Parathyroid adenoma (tissue), 2 donors: ENCODE measurements around the gene EFCAB6.

ENCODE experiments used
- H2AFZ ChIP-seq: fragments of 300-600 bp; sonication (generic); one replicate; pipeline ENCODE4 v1.7.0; 2017; ENCODE audit warnings: antibody characterized with exemption, mild to moderate bottlenecking
- H3K27ac ChIP-seq: fragments of 300-600 bp; sonication (generic); one replicate; pipeline ENCODE4 v1.7.0; 2017
- H3K27me3 ChIP-seq: fragments of 300-600 bp; sonication (generic); one replicate; pipeline ENCODE4 v1.7.0; 2017; ENCODE audit warnings: low read length; ENCODE audit not compliant: control insufficient read depth, insufficient read depth
- H3K36me3 ChIP-seq: fragments of 300-600 bp; sonication (generic); one replicate; pipeline ENCODE4 v1.7.0; 2017; ENCODE audit warnings: low read length; ENCODE audit not compliant: control insufficient read depth, insufficient read depth
- H3K4me1 ChIP-seq: fragments of 300-600 bp; sonication (generic); one replicate; pipeline ENCODE4 v1.7.0; 2017; ENCODE audit warnings: control low read depth
- H3K4me2 ChIP-seq: fragments of 300-600 bp; sonication (generic); one replicate; pipeline ENCODE4 v1.7.0; 2017; ENCODE audit warnings: low read length
- H3K4me3 ChIP-seq: fragments of 300-600 bp; sonication (generic); one replicate; pipeline ENCODE4 v1.7.0; 2017; ENCODE audit warnings: low read depth, low read length
- H3K79me2 ChIP-seq: fragments of 300-600 bp; sonication (generic); one replicate; pipeline ENCODE4 v1.7.0; 2017; ENCODE audit warnings: control low read depth
- H3K9ac ChIP-seq: fragments of 300-600 bp; sonication (generic); one replicate; pipeline ENCODE4 v1.7.0; 2017; ENCODE audit warnings: mild to moderate bottlenecking
- H3K9me3 ChIP-seq: fragments of 300-600 bp; sonication (generic); one replicate; pipeline ENCODE4 v1.7.0; 2017; ENCODE audit warnings: low read length; ENCODE audit not compliant: control insufficient read depth
- TF ChIP-seq, protein P1 (sequence below): fragments of 300-600 bp; sonication (generic); IDR thresholded peaks from one replicate; pipeline ENCODE4 v1.7.0; 2017; ENCODE audit warnings: antibody characterized with exemption, mild to moderate bottlenecking
- donor health status: primary hyperparathyroidism.

Gene EFCAB6

DNA sequence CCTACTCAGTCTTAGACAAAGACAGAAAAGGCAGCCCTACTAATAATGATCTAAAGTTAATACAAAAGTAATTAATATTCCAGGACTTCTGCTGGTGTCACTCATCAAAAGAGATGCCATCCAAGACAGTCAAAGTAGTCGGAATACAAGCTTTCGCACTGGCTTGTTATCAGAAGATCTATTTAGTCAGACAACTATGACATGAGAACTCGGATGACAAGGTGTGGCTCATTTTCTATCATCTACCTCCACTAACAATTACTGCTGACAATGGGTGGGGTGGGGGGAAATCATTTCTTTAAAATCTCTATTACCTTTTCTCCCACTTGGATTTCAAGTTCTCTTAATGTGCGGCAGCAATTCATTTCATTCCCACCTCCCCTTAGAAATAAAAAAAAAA is 56.7 kb downstream of the EFCAB6 start:
- no peak overlapping the region for H3K27ac ChIP-seq
- no peaks in the 10 kb centered on the region for H3K36me3 ChIP-seq
- no peaks in the 10 kb centered on the region for H3K27me3 ChIP-seq
- TF ChIP-seq, protein P1, sequence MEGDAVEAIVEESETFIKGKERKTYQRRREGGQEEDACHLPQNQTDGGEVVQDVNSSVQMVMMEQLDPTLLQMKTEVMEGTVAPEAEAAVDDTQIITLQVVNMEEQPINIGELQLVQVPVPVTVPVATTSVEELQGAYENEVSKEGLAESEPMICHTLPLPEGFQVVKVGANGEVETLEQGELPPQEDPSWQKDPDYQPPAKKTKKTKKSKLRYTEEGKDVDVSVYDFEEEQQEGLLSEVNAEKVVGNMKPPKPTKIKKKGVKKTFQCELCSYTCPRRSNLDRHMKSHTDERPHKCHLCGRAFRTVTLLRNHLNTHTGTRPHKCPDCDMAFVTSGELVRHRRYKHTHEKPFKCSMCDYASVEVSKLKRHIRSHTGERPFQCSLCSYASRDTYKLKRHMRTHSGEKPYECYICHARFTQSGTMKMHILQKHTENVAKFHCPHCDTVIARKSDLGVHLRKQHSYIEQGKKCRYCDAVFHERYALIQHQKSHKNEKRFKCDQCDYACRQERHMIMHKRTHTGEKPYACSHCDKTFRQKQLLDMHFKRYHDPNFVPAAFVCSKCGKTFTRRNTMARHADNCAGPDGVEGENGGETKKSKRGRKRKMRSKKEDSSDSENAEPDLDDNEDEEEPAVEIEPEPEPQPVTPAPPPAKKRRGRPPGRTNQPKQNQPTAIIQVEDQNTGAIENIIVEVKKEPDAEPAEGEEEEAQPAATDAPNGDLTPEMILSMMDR = no peak
- no peak overlapping the region for H2AFZ ChIP-seq
- H3K9ac ChIP-seq = no peak overlapping the region
- H3K4me2 ChIP-seq = no peak overlapping the region
- no peaks in the 10 kb centered on the region for H3K79me2 ChIP-seq
- no peaks in the 10 kb centered on the region for H3K9me3 ChIP-seq
- H3K4me1 ChIP-seq = no peaks in the 10 kb centered on the region
- H3K4me3 ChIP-seq = no peak overlapping the region

DNA sequence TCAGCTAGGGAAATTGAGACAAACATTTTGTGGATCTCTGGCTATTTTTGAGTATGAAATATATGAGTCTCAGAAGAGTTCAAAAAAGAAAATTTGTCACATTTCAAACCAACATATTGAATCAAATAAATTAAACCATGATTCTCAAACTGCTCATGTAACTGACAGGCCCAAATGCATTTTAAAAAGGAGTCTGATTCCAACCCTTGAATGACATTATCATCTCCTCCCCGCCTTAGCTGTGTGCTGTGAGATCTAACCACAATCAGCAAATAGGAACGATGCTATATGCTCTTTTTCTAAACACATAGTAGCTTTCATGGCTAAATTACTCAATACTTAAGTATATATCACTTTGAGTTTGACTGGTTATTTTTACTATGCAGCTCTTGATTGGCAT is 57.1 kb downstream of the EFCAB6 start:
- no peaks in the 10 kb centered on the region for H3K27me3 ChIP-seq
- no peak overlapping the region for H3K4me2 ChIP-seq
- no peak overlapping the region for H3K9ac ChIP-seq
- no peak overlapping the region for H3K27ac ChIP-seq
- no peak overlapping the region for H2AFZ ChIP-seq
- H3K36me3 ChIP-seq = no peaks in the 10 kb centered on the region
- no peak overlapping the region for H3K4me3 ChIP-seq
- no peaks in the 10 kb centered on the region for H3K79me2 ChIP-seq
- no peaks in the 10 kb centered on the region for H3K4me1 ChIP-seq
- H3K9me3 ChIP-seq = no peaks in the 10 kb centered on the region
- TF ChIP-seq, protein P1 = no peak

DNA sequence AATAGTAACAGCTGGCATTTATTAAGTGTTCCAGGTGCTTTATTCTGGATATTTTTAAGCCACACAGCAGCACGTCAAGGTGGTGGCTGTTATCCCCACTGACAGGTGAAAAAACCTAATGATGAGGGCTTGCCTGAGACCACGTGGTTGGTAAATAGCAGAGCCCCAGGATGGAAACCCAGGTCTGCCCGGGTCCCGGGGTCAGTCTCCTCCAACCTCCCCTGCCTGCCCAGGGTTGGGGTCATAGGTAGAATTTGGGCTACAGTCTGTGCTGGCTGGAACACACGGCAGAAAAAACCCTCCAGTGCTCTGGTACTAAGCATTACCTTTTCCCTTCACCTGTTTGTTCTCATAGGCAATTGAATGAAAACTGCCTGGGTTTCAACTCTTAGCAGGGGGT is 57.9 kb downstream of the EFCAB6 start:
- no peak overlapping the region for H3K4me2 ChIP-seq
- H3K27me3 ChIP-seq = no peaks in the 10 kb centered on the region
- no peak overlapping the region for H3K9ac ChIP-seq
- H3K27ac ChIP-seq = no peak overlapping the region
- TF ChIP-seq, protein P1 = no peak
- H3K4me3 ChIP-seq = no peak overlapping the region
- no peak overlapping the region for H2AFZ ChIP-seq
- no peaks in the 10 kb centered on the region for H3K4me1 ChIP-seq
- no peaks in the 10 kb centered on the region for H3K36me3 ChIP-seq
- H3K9me3 ChIP-seq = no peaks in the 10 kb centered on the region
- H3K79me2 ChIP-seq = no peaks in the 10 kb centered on the region

DNA sequence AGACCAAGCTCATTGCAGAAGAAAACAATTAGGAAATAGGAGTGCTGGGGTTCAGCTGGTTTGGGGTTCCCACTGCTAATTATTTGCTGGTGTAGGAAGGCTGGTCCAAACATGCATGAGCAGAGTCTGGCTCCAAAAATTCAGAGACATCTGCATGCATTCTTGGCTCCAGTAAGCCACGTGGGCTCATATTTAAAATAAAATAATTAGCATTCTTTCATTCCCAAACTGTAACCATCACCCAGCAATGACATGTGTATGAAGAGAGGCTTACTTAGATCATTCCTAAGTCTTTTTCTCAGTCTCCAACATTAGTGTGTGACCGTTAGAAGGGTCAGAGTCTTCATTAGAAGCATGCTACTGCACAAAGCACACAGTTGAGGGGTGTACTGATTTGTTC is 58.4 kb downstream of the EFCAB6 start:
- Histone ChIP-seq H3K4me1 (no peaks in the 10 kb centered on the region), H2AFZ (no peak overlapping the region), H3K36me3 (no peaks in the 10 kb centered on the region), H3K4me3 (no peak overlapping the region), H3K4me2 (no peak overlapping the region), H3K27me3 (no peaks in the 10 kb centered on the region), H3K9me3 (no peaks in the 10 kb centered on the region), H3K79me2 (no peaks in the 10 kb centered on the region), H3K27ac (no peak overlapping the region), H3K9ac (no peak overlapping the region)
- TF ChIP-seq, protein P1 = no peak

DNA sequence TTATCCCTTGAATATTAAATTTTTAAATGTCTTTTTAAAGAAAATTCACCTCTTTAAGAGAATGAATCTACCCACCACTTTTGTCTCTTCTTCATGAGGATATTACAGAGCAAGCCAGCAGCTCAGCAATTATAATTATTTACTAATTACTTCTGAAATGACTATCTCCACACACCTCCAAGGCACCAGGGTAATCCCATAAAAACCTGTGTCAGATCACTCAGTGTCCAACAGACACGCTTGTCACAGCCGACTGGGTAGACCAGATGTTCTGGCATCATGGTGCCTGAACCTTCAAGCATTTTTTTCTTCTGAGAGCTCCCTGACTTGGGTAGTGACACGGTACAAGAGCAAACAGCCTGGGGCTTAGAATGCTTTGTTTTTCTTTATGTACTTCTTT is 61.4 kb downstream of the EFCAB6 start:
- Histone ChIP-seq H3K4me1 (no peaks in the 10 kb centered on the region), H3K36me3 (no peaks in the 10 kb centered on the region), H3K27me3 (no peaks in the 10 kb centered on the region), H3K79me2 (no peaks in the 10 kb centered on the region), H3K9ac (no peak overlapping the region), H3K4me3 (no peak overlapping the region), H3K27ac (no peak overlapping the region), H3K4me2 (no peak overlapping the region), H2AFZ (no peak overlapping the region), H3K9me3 (no peaks in the 10 kb centered on the region)
- TF ChIP-seq, protein P1 = no peak
